ENCODE results near the gene FAM117B. TPM values are rescaled to one million over a fixed set of nuclear protein-coding genes. Genes with fewer than 3 reads are reported as not detected.
A peak's percentile ranks its signal among the peaks of the same experiment; 100 is the strongest.
"Not testable (repeated sequence)": the region's sequence is repeated elsewhere in the genome, so short reads cannot be mapped to it uniquely, and the experiment has no call there.

FAM117B gene
- total RNA-seq, 1 experiment from 2014 or later: 2.4 TPM

- intact Hi-C loops (cut with micrococcal nuclease): no loop called here
- ChIA-PET CTCF (interaction anchor here (0.7 to 1.3 kb wide), 4 partner anchors 10 to 199 kb away, joined by 3 to 5 read pairs (median 4); no protein-coding TSS in a partner anchor), POLR2A (no interaction called here)
- H3K27me3 Mint-ChIP-seq (ENCODE audit: insufficient read depth, unreplicated experiment): no peaks in the 10 kb centered on the region
- H3K4me3 Mint-ChIP-seq (ENCODE audit: unreplicated experiment): no peak overlapping the region
- no peaks in the 10 kb centered on the region for H3K9me3 Mint-ChIP-seq (ENCODE audit: unreplicated experiment)
- H3K36me3 Mint-ChIP-seq (ENCODE audit: insufficient read depth, unreplicated experiment): peaks cover 12% of the 10 kb centered on the region
- no peak overlapping the region for H3K27ac Mint-ChIP-seq (ENCODE audit: low read depth, unreplicated experiment)
- no peak for DNase-seq (ENCODE audit: unreplicated experiment)
- no peaks in the 10 kb centered on the region for H3K4me1 Mint-ChIP-seq (ENCODE audit: insufficient read depth, unreplicated experiment)
- BruUV-seq (replicated peaks): no TSS peak
- no peak for TF ChIP-seq CTCF (IDR thresholded peaks at IDR 0.05; ENCODE audit: unreplicated experiment)
These were observed 152.1 kb downstream of the FAM117B start for GRCh38 chr2:202786842-202787241.

DNA sequence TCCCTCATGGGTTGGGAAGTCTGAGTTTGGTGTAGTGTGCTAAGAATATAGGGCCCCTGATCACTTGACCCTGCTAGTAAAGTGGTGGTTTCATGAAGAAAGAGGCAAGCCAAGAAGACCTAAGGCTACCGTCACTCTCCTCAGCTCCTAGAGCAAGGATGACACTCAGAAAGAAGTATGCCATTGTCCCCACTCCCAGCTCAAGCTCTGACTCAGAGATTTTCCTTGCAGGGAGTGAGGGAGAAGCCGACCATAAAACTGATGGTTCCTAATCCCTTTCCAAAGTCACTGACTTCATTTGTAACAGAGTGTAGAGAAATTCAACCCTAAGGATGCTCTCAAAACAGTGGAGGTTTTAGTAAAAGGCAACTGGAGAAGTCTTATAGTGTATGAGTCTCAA is 155.9 kb downstream of the FAM117B start:
- TF ChIP-seq CTCF (IDR thresholded peaks at IDR 0.05; ENCODE audit: unreplicated experiment): no peak
- Mint-ChIP-seq H3K4me3 (ENCODE audit: unreplicated experiment) (no peak overlapping the region), H3K36me3 (ENCODE audit: insufficient read depth, unreplicated experiment) (peaks cover 7% of the 10 kb centered on the region), H3K9me3 (ENCODE audit: unreplicated experiment) (no peaks in the 10 kb centered on the region), H3K27ac (ENCODE audit: low read depth, unreplicated experiment) (no peak overlapping the region), H3K27me3 (ENCODE audit: insufficient read depth, unreplicated experiment) (no peaks in the 10 kb centered on the region), H3K4me1 (ENCODE audit: insufficient read depth, unreplicated experiment) (no peaks in the 10 kb centered on the region)
- intact Hi-C loops (cut with micrococcal nuclease): no loop called here
- POLR2A ChIA-PET: interaction anchor here (0.8 kb wide), 1 partner anchor 156 kb away, joined by 3 read pairs; the partner anchor contains the start of gene FAM117B
- no TSS peak for BruUV-seq (replicated peaks)
- DNase-seq (ENCODE audit: unreplicated experiment): no peak
- CTCF ChIA-PET: interaction anchor here (0.6 kb wide), 1 partner anchor 962 kb away, joined by 3 read pairs; no protein-coding TSS in a partner anchor

GRCh38 chr2:202797944-202798343 is 163.2 kb downstream of the FAM117B start:
- no peak for TF ChIP-seq CTCF (IDR thresholded peaks at IDR 0.05; ENCODE audit: unreplicated experiment)
- Mint-ChIP-seq H3K36me3 (ENCODE audit: insufficient read depth, unreplicated experiment) (peaks cover 12% of the 10 kb centered on the region), H3K4me1 (ENCODE audit: insufficient read depth, unreplicated experiment) (peaks cover 11% of the 10 kb centered on the region), H3K27ac (ENCODE audit: low read depth, unreplicated experiment) (no peak overlapping the region), H3K9me3 (ENCODE audit: unreplicated experiment) (peaks cover 6% of the 10 kb centered on the region), H3K27me3 (ENCODE audit: insufficient read depth, unreplicated experiment) (no peaks in the 10 kb centered on the region), H3K4me3 (ENCODE audit: unreplicated experiment) (no peak overlapping the region)
- no peak for DNase-seq (ENCODE audit: unreplicated experiment)
- CTCF ChIA-PET: interaction anchor here (1.3 kb wide), 1 partner anchor 10 kb away, joined by 5 read pairs; no protein-coding TSS in a partner anchor
- POLR2A ChIA-PET: interaction anchor here (0.6 to 1.5 kb wide), 2 partner anchors 10 to 198 kb away, joined by 3 to 9 read pairs; no protein-coding TSS in a partner anchor
- intact Hi-C loops (cut with micrococcal nuclease): no loop called here
- no TSS peak for BruUV-seq (replicated peaks)

DNA sequence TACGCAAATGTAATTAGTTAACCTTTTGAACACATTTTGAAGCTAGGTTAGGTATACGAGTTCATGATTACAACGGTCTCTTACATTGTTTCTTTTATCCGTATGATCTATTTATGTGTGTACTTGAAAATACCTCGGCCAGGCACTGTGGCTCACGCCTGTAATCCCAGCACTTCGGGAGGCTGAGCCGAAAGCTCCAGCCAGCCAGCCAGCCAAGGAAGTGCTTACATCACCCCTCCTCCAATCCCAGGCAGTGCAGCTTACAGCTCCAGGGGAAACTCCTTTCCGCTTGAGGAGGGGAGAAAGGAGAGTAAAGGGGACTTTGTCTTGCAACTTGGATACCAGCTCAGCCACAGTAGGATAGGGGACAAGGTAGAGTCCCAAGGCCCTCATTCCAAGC is 171.1 kb downstream of the FAM117B start:
- peaks cover 35% of the 10 kb centered on the region for H3K4me1 Mint-ChIP-seq (ENCODE audit: insufficient read depth, unreplicated experiment)
- H3K9me3 Mint-ChIP-seq (ENCODE audit: unreplicated experiment); intact Hi-C loops (cut with micrococcal nuclease); DNase-seq (ENCODE audit: unreplicated experiment); H3K27ac Mint-ChIP-seq (ENCODE audit: low read depth, unreplicated experiment); BruUV-seq (replicated peaks); H3K4me3 Mint-ChIP-seq (ENCODE audit: unreplicated experiment); H3K36me3 Mint-ChIP-seq (ENCODE audit: insufficient read depth, unreplicated experiment); H3K27me3 Mint-ChIP-seq (ENCODE audit: insufficient read depth, unreplicated experiment): not testable (repeated sequence)
- CTCF ChIA-PET: interaction anchor here (0.8 to 2.0 kb wide), 2 partner anchors 51 to 217 kb away, joined by 3 to 5 read pairs; no protein-coding TSS in a partner anchor
- POLR2A ChIA-PET: interaction anchor here (0.6 to 5.2 kb wide), 2 partner anchors 36 to 171 kb away, joined by 4 to 49 read pairs; partner anchors contain the start of gene FAM117B

DNA sequence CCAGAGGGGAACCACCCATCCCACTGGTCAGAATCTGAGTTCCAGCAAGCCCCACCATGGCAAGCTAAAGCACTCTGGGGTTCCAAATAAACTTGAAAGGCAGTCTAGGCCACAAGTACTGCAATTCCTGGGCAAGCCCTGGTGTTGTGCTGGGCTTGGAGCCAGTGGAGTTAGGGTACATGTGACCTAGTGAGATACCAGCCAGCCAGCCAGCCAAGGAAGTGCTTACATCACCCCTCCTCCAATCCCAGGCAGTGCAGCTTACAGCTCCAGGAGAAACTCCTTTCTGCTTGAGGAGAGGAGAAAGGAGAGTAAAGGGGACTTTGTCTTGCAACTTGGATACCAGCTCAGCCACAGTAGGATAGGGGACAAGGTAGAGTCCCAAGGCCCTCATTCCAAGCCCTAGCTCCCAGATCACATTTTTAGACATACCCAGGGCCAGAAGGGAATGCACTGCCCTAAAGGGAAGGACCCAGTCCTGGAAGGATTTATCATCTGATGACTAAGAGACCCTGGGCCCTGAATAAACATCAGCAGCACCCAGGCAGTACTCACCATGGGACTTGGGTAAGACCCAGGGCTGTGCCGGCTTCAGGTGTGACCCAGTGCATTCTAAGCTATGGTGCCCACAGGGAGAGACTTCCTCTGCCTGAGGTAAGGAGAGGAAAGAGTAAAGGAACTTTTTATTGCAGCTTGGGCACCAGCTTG is 172.8 kb downstream of the FAM117B start:
- Mint-ChIP-seq H3K4me3 (ENCODE audit: unreplicated experiment) (peak overlapping the region; percentile 58), H3K27ac (ENCODE audit: low read depth, unreplicated experiment) (peak overlapping the region; percentile 89), H3K4me1 (ENCODE audit: insufficient read depth, unreplicated experiment) (peaks cover 24% of the 10 kb centered on the region)
- H3K9me3 Mint-ChIP-seq (ENCODE audit: unreplicated experiment); BruUV-seq (replicated peaks); intact Hi-C loops (cut with micrococcal nuclease); H3K36me3 Mint-ChIP-seq (ENCODE audit: insufficient read depth, unreplicated experiment); H3K27me3 Mint-ChIP-seq (ENCODE audit: insufficient read depth, unreplicated experiment): not testable (repeated sequence)
- peak; percentile 93 for DNase-seq (ENCODE audit: unreplicated experiment)
- ChIA-PET POLR2A (interaction anchor here (0.6 to 5.2 kb wide), 17 partner anchors 9 to 210 kb away, joined by 3 to 49 read pairs (median 4); partner anchors contain the start of genes FAM117B and WDR12), CTCF (interaction anchor here (0.6 to 2.4 kb wide), 6 partner anchors 9 to 218 kb away, joined by 3 to 21 read pairs (median 3); no protein-coding TSS in a partner anchor)
